HCT116 (cell line): Measurements from ENCODE around the gene FBN1. TPM values are rescaled to one million over a fixed set of nuclear protein-coding genes. Genes with fewer than 3 reads are reported as not detected.

Source experiments
- ATAC-seq: fragments of 200-7000 bp; cut with Tn5 transposase; 2 replicates; pipeline ENCODE4 v1.9.1; 2020; ENCODE audit warnings: mild to moderate bottlenecking, moderate library complexity
- BruUV-seq: library from RNA; stranded (reverse); fragments of 400-500 nt; replicated peaks from 2 replicates; lab custom pipeline; 2021; lab: Mats Ljungman, UMichigan
- CTCF ChIA-PET: fragments of 300-600 bp; sonication (Branson Sonifier 250); formaldehyde crosslinking; loops from one replicate; lab custom pipeline; 2021; ENCODE audit warnings: antibody characterized with exemption; lab: Charles Lee
- POLR2A ChIA-PET: fragments of 300-600, 350-600 bp; sonication (Branson Sonifier 250); formaldehyde crosslinking; loops from one replicate; lab custom pipeline; 2021; ENCODE audit warnings: antibody characterized with exemption; lab: Charles Lee
- RAD21 ChIA-PET, 2 experiments: fragments of 300-600 bp; sonication (Branson Sonifier 250); formaldehyde crosslinking; loops; one replicate each; lab custom pipeline; 2023; ENCODE audit warnings: low total read pairs in 2 of 2; ENCODE audit not compliant: uncharacterized antibody in 2 of 2, unreplicated experiment in 2 of 2, low non-redundant PET in 1 of 2; lab: Charles Lee
- DNase-seq: peaks from one replicate; pipeline ENCODE4 v3.0.0-alpha.2; 2010; ENCODE audit warnings: low read depth, low spot score
- H2AFZ ChIP-seq: fragments of 200-600 bp; shearing (Covaris generic), sonication (generic); 2 replicates; pipeline ENCODE4 v1.6.1; 2017; ENCODE audit warnings: low read depth, mixed run types, mixed read lengths, antibody characterized with exemption, low read length; ENCODE audit not compliant: poor library complexity, severe bottlenecking
- H3K27ac ChIP-seq: 2 replicates; pipeline ENCODE4 v1.5.1; 2012; ENCODE audit warnings: low read depth, low read length
- H3K27me3 ChIP-seq: fragments of 200-600 bp; sonication (generic); 2 replicates; pipeline ENCODE4 v1.6.1; 2016; ENCODE audit warnings: mixed run types, low read length, mixed read lengths; ENCODE audit not compliant: insufficient read depth
- H3K36me3 ChIP-seq, 2 experiments: fragments of 200-500 bp in 1 of 2; fragments of 200-600 bp in 1 of 2; sonication (Bioruptor generic) in 1 of 2; sonication (generic) in 1 of 2; 2 replicates each; pipeline versions ENCODE4 v1.5.1 to v1.6.1; 2014 to 2016; ENCODE audit warnings: low read length in 2 of 2, inconsistent platforms in 1 of 2, mixed read lengths in 1 of 2, mixed run types in 1 of 2; ENCODE audit not compliant: insufficient read depth in 2 of 2, control insufficient read depth in 1 of 2
- H3K4me1 ChIP-seq, 2 experiments: fragments of 200-600 bp in 1 of 2; sonication (generic) in 1 of 2; 2 replicates each; pipeline versions ENCODE4 v1.5.1 to v1.6.1; 2012 to 2017; ENCODE audit warnings: low read length in 2 of 2, inconsistent platforms in 1 of 2, mild to moderate bottlenecking in 1 of 2, mixed read lengths in 1 of 2, mixed run types in 1 of 2, moderate library complexity in 1 of 2; ENCODE audit not compliant: insufficient read depth in 2 of 2, control insufficient read depth in 1 of 2
- H3K4me2 ChIP-seq: fragments of 200-600 bp; sonication (generic); 2 replicates; pipeline ENCODE4 v1.6.1; 2017; ENCODE audit warnings: mixed run types, low read length, mixed read lengths
- H3K4me3 ChIP-seq, 2 experiments: fragments of 200-600 bp in 1 of 2; sonication (generic) in 1 of 2; replicated peaks in 1 of 2; 2 replicates each; pipeline ENCODE4 v1.5.1; 2011 to 2016; ENCODE audit warnings: low read length in 2 of 2, control low read depth in 1 of 2, low read depth in 1 of 2, mild to moderate bottlenecking in 1 of 2, mixed read lengths in 1 of 2, mixed run types in 1 of 2
- H3K79me2 ChIP-seq: fragments of 200-600 bp; sonication (generic); 2 replicates; pipeline ENCODE4 v1.6.1; 2017; ENCODE audit warnings: mild to moderate bottlenecking, mixed run types, low read length, moderate library complexity, mixed read lengths; ENCODE audit not compliant: insufficient read depth
- H3K9ac ChIP-seq: fragments of 200-600 bp; sonication (generic); 2 replicates; pipeline ENCODE4 v1.6.1; 2016; ENCODE audit warnings: low read length, mixed read lengths
- H3K9me2 ChIP-seq: fragments of 200-600 bp; sonication (generic), shearing (Covaris generic); 2 replicates; pipeline ENCODE4 v1.6.1; 2017; ENCODE audit warnings: mixed run types, mild to moderate bottlenecking, moderate library complexity; ENCODE audit not compliant: insufficient read depth
- H3K9me3 ChIP-seq, 2 experiments: fragments of 200-500 bp in 1 of 2; fragments of 200-600 bp in 1 of 2; sonication (Bioruptor generic) in 1 of 2; sonication (generic) in 1 of 2; 2 replicates each; pipeline ENCODE4 v1.6.1; 2014 to 2017; ENCODE audit warnings: low read length in 2 of 2, mixed read lengths in 2 of 2, inconsistent platforms in 1 of 2, low read depth in 1 of 2, mild to moderate bottlenecking in 1 of 2, mixed run types in 1 of 2, moderate library complexity in 1 of 2; ENCODE audit not compliant: control insufficient read depth in 1 of 2, insufficient read depth in 1 of 2
- H4K20me1 ChIP-seq: fragments of 200-600 bp; sonication (generic), shearing (Covaris generic); 2 replicates; pipeline ENCODE4 v1.6.1; 2017; ENCODE audit warnings: mixed run types, mild to moderate bottlenecking, moderate library complexity; ENCODE audit not compliant: insufficient read depth
- ELF1 ChIP-seq: IDR thresholded peaks from 2 replicates; pipeline ENCODE4 v1.6.1; 2012; ENCODE audit warnings: low read depth, borderline replicate concordance
- EZH2 ChIP-seq: fragments of 200-600 bp; sonication (generic); IDR thresholded peaks from 2 replicates; pipeline ENCODE4 v1.6.1; 2017; ENCODE audit warnings: antibody characterized with exemption, mixed run types
- FOSL1 ChIP-seq: IDR thresholded peaks from 2 replicates; pipeline ENCODE4 v1.6.1; 2012; ENCODE audit warnings: low read depth
- JUND ChIP-seq: IDR thresholded peaks from 2 replicates; pipeline ENCODE4 v1.6.1; 2012
- MAX ChIP-seq: IDR thresholded peaks from 2 replicates; pipeline ENCODE4 v1.6.1; 2012
- POLR2A ChIP-seq: IDR thresholded peaks from 2 replicates; pipeline ENCODE4 v1.7.0; 2011; ENCODE audit warnings: borderline replicate concordance; ENCODE audit not compliant: insufficient read depth, insufficient read length; ENCODE audit errors: extremely low read depth
- REST ChIP-seq: IDR thresholded peaks from 2 replicates; pipeline ENCODE4 v1.6.1; 2012; ENCODE audit warnings: low read depth
- SP1 ChIP-seq: IDR thresholded peaks from 2 replicates; pipeline ENCODE4 v1.6.1; 2012; ENCODE audit warnings: low read depth
- TCF7L2 ChIP-seq: IDR thresholded peaks from 2 replicates; pipeline ENCODE4 v1.7.0; 2011; ENCODE audit warnings: borderline replicate concordance, inconsistent platforms; ENCODE audit not compliant: insufficient read depth, insufficient read length; ENCODE audit errors: extremely low read depth
- YY1 ChIP-seq: IDR thresholded peaks from 2 replicates; pipeline ENCODE4 v1.6.1; 2011; ENCODE audit warnings: low read length, low read depth, moderate library complexity, mild to moderate bottlenecking; ENCODE audit not compliant: insufficient replicate concordance; ENCODE audit errors: extremely low read depth
- ZFX ChIP-seq: fragments of 450-650 bp; IDR thresholded peaks from 2 replicates; pipeline ENCODE4 v1.6.1; 2017
- intact Hi-C: fragments of 100-400 bp; cut with micrococcal nuclease; formaldehyde crosslinking; loops from 2 replicates; pipeline ENCODE4 v1.10.0; 2022
- total RNA-seq: library from RNA; stranded (reverse); gene quantifications from one replicate; pipeline ENCODE4 v1.2.1, GENCODE V29; 2021; ENCODE audit not compliant: unreplicated experiment
- TF ChIP-seq, protein P1 (sequence below): IDR thresholded peaks from 2 replicates; pipeline ENCODE4 v1.6.1; 2012
- TF ChIP-seq, protein P2 (sequence below), 3 experiments: fragments of 200-600 bp in 1 of 3; sonication (generic) in 1 of 3; IDR thresholded peaks in 2 of 3; conservative IDR thresholded peaks in 1 of 3; 2 replicates each; pipeline ENCODE4 v1.5.1; 2012 to 2017; ENCODE audit warnings: low read depth in 2 of 3, low read length in 2 of 3, antibody characterized with exemption in 1 of 3, borderline replicate concordance in 1 of 3, control low read depth in 1 of 3, mild to moderate bottlenecking in 1 of 3, mixed read lengths in 1 of 3, mixed run types in 1 of 3, moderate library complexity in 1 of 3; ENCODE audit not compliant: insufficient read depth in 1 of 3

Gene FBN1
- total RNA-seq, 1 experiment from 2014 or later = 1.7 TPM

- Histone ChIP-seq H2AFZ (no peak overlapping the region), H3K9me2 (no peaks in the 10 kb centered on the region), H3K4me3 (no peak overlapping the region), H3K27ac (no peak overlapping the region), H3K9me3 (no peaks in the 10 kb centered on the region), H3K36me3 (no peaks in the 10 kb centered on the region), H3K4me2 (no peak overlapping the region), H3K27me3 (no peaks in the 10 kb centered on the region), H3K9ac (no peak overlapping the region), H4K20me1 (no peaks in the 10 kb centered on the region), H3K4me1 (no peaks in the 10 kb centered on the region), H3K79me2 (no peaks in the 10 kb centered on the region)
- TF ChIP-seq TCF7L2 = no peak
- TF ChIP-seq, protein P1, sequence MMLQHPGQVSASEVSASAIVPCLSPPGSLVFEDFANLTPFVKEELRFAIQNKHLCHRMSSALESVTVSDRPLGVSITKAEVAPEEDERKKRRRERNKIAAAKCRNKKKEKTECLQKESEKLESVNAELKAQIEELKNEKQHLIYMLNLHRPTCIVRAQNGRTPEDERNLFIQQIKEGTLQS = no peak
- no peak for TF ChIP-seq EZH2
- TF ChIP-seq MAX = no peak
- ChIA-PET RAD21 (no interaction called here), CTCF (no interaction called here), POLR2A (no interaction called here)
- no peak for DNase-seq
- no peak for ATAC-seq
- BruUV-seq = no TSS peak
- intact Hi-C loops = no loop called here
These were observed 37.6 kb upstream of the FBN1 start for GRCh38 chr15:48682942-48683651.

GRCh38 chr15:48681353-48681752, 35.8 kb upstream of the FBN1 start:
- no peak overlapping the region for H3K27ac ChIP-seq
- H3K79me2 ChIP-seq = no peaks in the 10 kb centered on the region
- H2AFZ ChIP-seq = no peak overlapping the region
- DNase-seq (no peak), ATAC-seq (no peak)
- H3K27me3 ChIP-seq = no peaks in the 10 kb centered on the region
- no TSS peak for BruUV-seq
- ChIA-PET CTCF (no interaction called here), RAD21 (no interaction called here), POLR2A (no interaction called here)
- no peaks in the 10 kb centered on the region for H4K20me1 ChIP-seq
- no peak overlapping the region for H3K4me3 ChIP-seq
- H3K9me2 ChIP-seq = no peaks in the 10 kb centered on the region
- TF ChIP-seq FOSL1 (no peak), MAX (no peak), SP1 (no peak), YY1 (no peak), JUND (no peak), EZH2 (no peak), TCF7L2 (no peak), REST (no peak), ELF1 (no peak), POLR2A (no peak), ZFX (no peak)
- TF ChIP-seq, protein P2, sequence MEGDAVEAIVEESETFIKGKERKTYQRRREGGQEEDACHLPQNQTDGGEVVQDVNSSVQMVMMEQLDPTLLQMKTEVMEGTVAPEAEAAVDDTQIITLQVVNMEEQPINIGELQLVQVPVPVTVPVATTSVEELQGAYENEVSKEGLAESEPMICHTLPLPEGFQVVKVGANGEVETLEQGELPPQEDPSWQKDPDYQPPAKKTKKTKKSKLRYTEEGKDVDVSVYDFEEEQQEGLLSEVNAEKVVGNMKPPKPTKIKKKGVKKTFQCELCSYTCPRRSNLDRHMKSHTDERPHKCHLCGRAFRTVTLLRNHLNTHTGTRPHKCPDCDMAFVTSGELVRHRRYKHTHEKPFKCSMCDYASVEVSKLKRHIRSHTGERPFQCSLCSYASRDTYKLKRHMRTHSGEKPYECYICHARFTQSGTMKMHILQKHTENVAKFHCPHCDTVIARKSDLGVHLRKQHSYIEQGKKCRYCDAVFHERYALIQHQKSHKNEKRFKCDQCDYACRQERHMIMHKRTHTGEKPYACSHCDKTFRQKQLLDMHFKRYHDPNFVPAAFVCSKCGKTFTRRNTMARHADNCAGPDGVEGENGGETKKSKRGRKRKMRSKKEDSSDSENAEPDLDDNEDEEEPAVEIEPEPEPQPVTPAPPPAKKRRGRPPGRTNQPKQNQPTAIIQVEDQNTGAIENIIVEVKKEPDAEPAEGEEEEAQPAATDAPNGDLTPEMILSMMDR (IDR thresholded peaks at IDR 0.05 in 2 of 3, conservative IDR thresholded peaks at IDR 0.05 in 1 of 3; ENCODE audit: borderline replicate concordance in 1 of 3, insufficient read depth in 1 of 3, low read depth in 2 of 3, low read length in 2 of 3) = no peak
- no peak overlapping the region for H3K4me2 ChIP-seq
- intact Hi-C loops = no loop called here
- H3K9me3 ChIP-seq = no peaks in the 10 kb centered on the region
- H3K36me3 ChIP-seq = no peaks in the 10 kb centered on the region
- H3K9ac ChIP-seq = no peak overlapping the region
- no peaks in the 10 kb centered on the region for H3K4me1 ChIP-seq
